GM23248 (cell line): Measurements from ENCODE around the gene STX8.

Experiments used
- EZH2 ChIP-seq: fragments of 200-600 bp; sonication (generic); IDR thresholded peaks from 2 replicates; pipeline ENCODE4 v1.6.1; 2018; ENCODE audit warnings: antibody characterized with exemption, mild to moderate bottlenecking; ENCODE audit not compliant: insufficient read depth, poor library complexity, severe bottlenecking
- EZH2phosphoT487 ChIP-seq: fragments of 200-600 bp; sonication (generic); IDR thresholded peaks from 2 replicates; pipeline ENCODE4 v1.6.1; 2018; ENCODE audit warnings: antibody characterized with exemption, moderate library complexity, mild to moderate bottlenecking, low read depth; ENCODE audit not compliant: insufficient read depth

DNA sequence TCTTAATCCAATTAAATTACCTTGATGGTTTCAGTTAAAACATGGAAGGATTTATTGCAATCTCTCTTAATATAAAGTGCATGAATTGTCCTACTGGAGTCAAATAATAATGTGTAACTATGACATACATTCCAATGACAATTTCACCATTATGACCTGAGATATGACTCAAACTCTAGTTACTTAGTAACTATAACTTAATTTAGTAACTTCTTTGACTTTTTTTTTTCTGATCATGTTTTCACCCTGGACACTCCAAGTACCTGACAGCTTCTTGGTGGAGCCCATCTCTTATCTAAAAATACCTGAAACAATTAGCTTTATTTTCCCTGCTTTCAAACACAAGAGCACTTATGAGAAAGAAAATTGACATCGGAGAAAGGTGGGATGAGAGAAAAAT lies 123.7 kb downstream of the STX8 start:
- TF ChIP-seq EZH2phosphoT487 (no peak), EZH2 (no peak)
